GM19238 (cell line): ENCODE measurements around the gene DSC2.

ENCODE experiments used
- DNase-seq: peaks from one replicate; pipeline ENCODE4 v3.0.0; 2011; ENCODE audit warnings: low spot score; ENCODE audit not compliant: insufficient read length

The DSC2 gene

GRCh38 chr18:31098878-31099277 lies 3.3 kb downstream of the DSC2 start:
- no peak for DNase-seq

DNA sequence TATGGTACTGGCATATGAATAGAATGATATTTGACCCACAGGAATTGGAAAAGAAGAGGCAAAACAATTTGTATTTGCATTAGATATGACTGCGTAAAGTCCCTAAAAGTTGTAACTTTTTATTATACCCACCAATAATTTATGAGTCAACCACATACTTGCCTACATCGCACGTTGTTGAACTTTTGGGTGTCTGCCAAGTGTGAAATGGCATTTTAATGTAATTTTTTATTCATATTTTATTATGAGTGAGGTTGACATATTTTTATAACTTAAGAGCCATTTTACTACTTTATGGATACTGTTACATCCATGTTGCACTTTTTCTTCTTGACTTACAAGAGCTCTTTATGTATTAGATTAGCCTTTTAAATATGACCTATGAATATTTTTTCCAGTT lies 4.6 kb downstream of the DSC2 start:
- DNase-seq: no peak

GRCh38 chr18:31093880-31094279 lies 8.3 kb downstream of the DSC2 start:
- DNase-seq: no peak

- DNase-seq: no peak
These were observed 8.9 kb downstream of the DSC2 start for GRCh38 chr18:31093294-31093693.

- DNase-seq: no peak
These were observed 10.9 kb downstream of the DSC2 start for GRCh38 chr18:31091350-31091749.

DNA sequence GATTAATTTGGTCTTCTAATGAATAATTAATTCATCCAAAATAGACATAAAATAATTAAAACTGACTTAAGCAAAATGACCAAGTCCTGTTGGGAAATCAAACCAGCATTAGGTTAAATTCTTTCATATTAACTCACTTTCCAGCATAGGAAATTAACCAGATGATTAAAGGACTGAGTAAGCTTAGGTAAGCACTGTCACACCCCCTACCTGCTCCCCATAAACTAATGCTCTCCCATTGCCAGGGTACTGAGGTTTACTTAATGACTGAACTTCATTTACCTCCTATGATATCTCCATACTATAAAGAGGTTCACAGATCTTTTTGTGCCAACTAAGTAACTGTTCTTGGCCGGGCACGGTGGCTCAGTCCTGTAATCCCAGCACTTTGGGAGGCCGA lies 13.7 kb downstream of the DSC2 start:
- DNase-seq: no peak

GRCh38 chr18:31079973-31080372 lies 22.2 kb downstream of the DSC2 start:
- no peak for DNase-seq

DNA sequence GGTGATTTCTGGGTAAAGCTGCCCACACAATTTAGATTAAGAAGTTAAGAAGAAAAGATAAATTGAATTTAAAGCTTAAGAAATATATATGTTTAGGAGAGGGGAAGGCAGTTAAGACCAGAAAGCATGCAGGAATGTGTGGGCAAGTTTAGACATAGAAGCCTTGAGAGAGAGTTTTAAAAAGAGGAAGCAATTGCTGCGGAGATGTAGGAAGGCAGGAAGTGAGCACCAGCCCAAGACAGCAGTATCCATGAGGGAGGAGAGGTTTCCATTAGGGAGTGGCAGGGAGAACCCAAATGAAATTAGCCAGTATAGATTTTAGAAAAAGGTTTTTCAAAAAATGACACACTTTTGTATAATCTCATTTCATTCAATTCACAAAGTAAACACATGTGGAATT lies 24.3 kb downstream of the DSC2 start:
- DNase-seq: no peak

- DNase-seq: no peak
These were observed 30.0 kb downstream of the DSC2 start for GRCh38 chr18:31072175-31072574.

DNA sequence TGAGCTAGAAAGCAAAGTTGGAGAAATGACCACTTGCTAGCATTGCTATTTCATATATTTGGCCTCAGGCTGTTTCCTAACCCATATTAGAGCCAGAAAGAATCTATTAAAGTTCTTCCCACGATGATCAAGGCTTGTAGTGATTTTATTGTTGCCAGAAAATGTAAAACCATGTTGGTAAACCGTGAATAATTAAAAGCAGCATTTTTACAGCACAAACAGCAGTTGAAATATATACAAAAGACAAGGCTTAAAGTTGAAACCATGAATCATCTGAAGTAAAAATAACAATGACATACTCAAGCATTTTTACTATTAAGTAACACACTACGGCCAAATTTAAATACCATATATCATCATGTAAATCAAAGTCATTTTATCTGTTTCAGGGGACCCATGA lies 32.0 kb downstream of the DSC2 start:
- no peak for DNase-seq

DNA sequence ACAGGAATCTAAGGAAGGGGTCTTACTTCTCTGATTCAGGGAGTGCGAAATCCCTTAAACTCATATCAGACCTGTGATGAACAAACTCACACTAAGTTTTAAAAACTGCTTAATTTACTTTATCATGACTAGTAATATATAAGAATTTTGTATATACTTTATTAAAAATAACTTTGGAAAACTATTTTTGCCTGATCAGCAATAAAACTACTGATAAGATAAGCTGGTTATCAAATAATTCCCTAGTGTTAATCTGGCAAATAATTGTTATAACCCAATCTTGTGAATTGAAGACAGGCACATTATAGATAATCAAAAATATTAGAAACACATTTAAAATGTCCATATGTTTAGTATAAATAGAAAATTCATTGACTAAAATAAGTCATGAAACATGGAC lies 36.0 kb downstream of the DSC2 start:
- DNase-seq: no peak

GRCh38 chr18:31065036-31065773 lies 37.0 kb downstream of the DSC2 start:
- DNase-seq: no peak

GRCh38 chr18:31064130-31064529 lies 38.1 kb downstream of the DSC2 start:
- no peak for DNase-seq

DNA sequence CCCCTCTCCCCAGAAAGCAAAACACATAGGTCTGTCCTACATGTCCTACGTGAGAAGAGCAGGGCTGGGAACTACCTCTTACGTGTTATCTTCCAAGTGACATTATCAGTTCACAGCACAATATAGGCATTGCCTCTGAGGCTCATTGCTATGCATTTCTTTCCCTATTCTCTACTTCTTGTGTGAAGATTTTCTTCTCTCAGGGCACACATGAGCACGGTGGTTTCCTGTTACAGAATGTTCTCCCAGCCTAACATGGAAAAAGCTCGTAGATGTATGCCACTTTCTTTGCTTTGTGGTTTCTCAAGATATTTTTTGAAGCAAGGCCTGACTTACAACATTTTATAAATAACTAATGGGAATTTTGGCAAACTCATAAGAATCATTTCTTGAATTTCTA lies 40.3 kb downstream of the DSC2 start:
- no peak for DNase-seq

DNA sequence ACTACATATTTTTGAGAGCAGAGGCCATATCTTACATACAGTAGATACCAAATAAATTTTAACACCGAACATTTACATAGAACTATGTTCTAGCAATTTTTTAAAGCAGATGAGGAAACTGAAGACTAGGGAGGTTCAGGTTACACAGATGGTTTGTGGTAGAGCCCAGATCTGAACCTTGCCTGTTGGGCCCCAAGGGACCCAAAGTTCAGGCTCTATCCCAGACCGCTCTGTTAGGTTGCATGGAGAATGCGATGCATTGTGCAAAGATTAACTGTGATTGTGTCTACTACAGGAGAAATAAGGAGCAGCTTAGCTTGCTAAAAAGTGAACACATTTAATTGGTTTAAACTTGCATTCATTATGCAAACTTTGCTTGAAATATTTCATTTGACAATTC lies 43.3 kb downstream of the DSC2 start:
- no peak for DNase-seq

- no peak for DNase-seq
These were observed 44.3 kb downstream of the DSC2 start for GRCh38 chr18:31057917-31058316.

DNA sequence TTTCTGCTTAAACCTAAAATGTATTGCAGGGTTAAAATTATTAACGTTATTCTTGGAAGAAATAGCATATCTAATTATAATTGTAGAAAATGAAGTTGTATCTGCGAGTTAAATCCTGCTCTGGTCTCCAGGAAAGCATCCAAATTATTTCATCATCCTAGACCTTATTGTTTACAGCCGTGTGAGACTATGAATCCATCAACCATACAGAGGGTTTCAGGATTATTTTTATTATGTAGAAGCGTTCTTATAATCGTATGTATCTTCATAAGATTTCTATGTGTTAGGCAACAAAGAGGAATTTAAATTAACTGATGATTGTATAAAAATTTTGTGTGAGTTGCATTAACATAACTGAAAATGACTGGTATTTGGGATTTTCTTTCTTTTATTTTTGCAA lies 45.2 kb downstream of the DSC2 start:
- DNase-seq: no peak

- no peak for DNase-seq
These were observed 45.9 kb downstream of the DSC2 start for GRCh38 chr18:31056296-31056695.

GRCh38 chr18:31050635-31051034 lies 51.6 kb downstream of the DSC2 start:
- no peak for DNase-seq

DNA sequence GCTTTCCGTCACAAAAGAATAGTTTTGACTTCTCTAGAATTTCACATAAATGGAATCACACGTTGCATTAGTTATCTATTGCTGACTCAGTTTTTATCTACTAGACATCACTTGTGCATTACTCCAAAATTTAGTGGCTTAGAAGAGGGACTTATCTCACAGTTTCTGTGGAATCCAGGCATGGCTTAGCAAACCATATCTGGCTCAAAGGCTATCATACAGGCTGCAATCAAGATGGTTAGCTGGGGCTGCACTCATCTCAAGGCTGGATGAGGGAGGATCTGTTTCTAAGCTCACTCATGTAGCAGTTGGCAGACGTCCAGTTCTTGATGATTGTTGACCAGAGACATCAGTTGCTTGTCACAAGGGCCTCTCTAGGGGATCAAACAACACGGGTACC lies 53.0 kb downstream of the DSC2 start:
- DNase-seq: no peak

GRCh38 chr18:31048216-31048615 lies 54.0 kb downstream of the DSC2 start:
- DNase-seq: no peak

- DNase-seq: no peak
These were observed 55.3 kb downstream of the DSC2 start for GRCh38 chr18:31046916-31047315.

- no peak for DNase-seq
These were observed 56.6 kb downstream of the DSC2 start for GRCh38 chr18:31045599-31045998.

GRCh38 chr18:31044926-31045325 lies 57.3 kb downstream of the DSC2 start:
- no peak for DNase-seq
